Endothelial cell of umbilical vein (primary cell): ENCODE results near the gene CPED1. TPM values are rescaled to one million over a fixed set of nuclear protein-coding genes. Genes with fewer than 3 reads are reported as not detected.
A peak's percentile ranks its signal among the peaks of the same experiment; 100 is the strongest.

ENCODE experiments used
- BruUV-seq: library from RNA; stranded (reverse); fragments of 400-500 nt; replicated peaks from 2 replicates; lab custom pipeline; 2021; lab: Mats Ljungman, UMichigan
- CTCF ChIA-PET: fragments of 300-600, 350-600 bp; sonication (Branson Sonifier 250); formaldehyde crosslinking; loops from one replicate; lab custom pipeline; 2021; ENCODE audit warnings: antibody characterized with exemption, inconsistent platforms; lab: Charles Lee
- POLR2A ChIA-PET: fragments of 300-600, 350-600 bp; sonication (Branson Sonifier 250); formaldehyde crosslinking; loops from one replicate; lab custom pipeline; 2021; ENCODE audit warnings: antibody characterized with exemption, inconsistent platforms; lab: Charles Lee
- DNase-seq: peaks from one replicate; pipeline ENCODE4 v3.0.0-alpha.2; 2011; ENCODE audit warnings: low read depth, low spot score
- FAIRE-seq: peaks from 2 replicates; lab custom pipeline; 2011; peaks lifted over from hg19 to GRCh38; lab: Jason Lieb, UNC
- H2AFZ ChIP-seq: 2 replicates; pipeline ENCODE4 v1.6.0; 2012; ENCODE audit warnings: low read depth, low read length, control low read depth, inconsistent platforms
- H3K27ac ChIP-seq: 2 replicates; pipeline ENCODE4 v1.5.1; 2011; ENCODE audit warnings: low read depth, mild to moderate bottlenecking, control low read depth, low read length, moderate library complexity; ENCODE audit not compliant: insufficient read depth
- H3K27me3 ChIP-seq, 2 experiments: 2 replicates each; pipeline versions ENCODE4 v1.6.0 to v1.6.1; 2011; ENCODE audit warnings: low read length in 2 of 2, mixed read lengths in 1 of 2; ENCODE audit not compliant: control insufficient read depth in 2 of 2, insufficient read depth in 2 of 2
- H3K36me3 ChIP-seq, 2 experiments: 2 replicates in 1 of 2; 3 replicates in 1 of 2; pipeline ENCODE4 v1.5.1; 2011; ENCODE audit warnings: low read length in 2 of 2, mild to moderate bottlenecking in 1 of 2, moderate library complexity in 1 of 2; ENCODE audit not compliant: control insufficient read depth in 2 of 2, insufficient read depth in 2 of 2; ENCODE audit errors: extremely low read depth in 1 of 2
- H3K4me1 ChIP-seq: 3 replicates; pipeline ENCODE4 v1.5.1; 2011; ENCODE audit warnings: mild to moderate bottlenecking, low read length; ENCODE audit not compliant: control insufficient read depth, insufficient read depth; ENCODE audit errors: extremely low read depth
- H3K4me2 ChIP-seq: 2 replicates; pipeline ENCODE4 v1.6.1; 2011; ENCODE audit warnings: low read length, control low read depth, mixed read lengths; ENCODE audit not compliant: insufficient read depth
- H3K4me3 ChIP-seq, 3 experiments: fragments of 200-600 bp in 1 of 3; sonication (generic), shearing (Covaris generic) in 1 of 3; replicated peaks in 1 of 3; 2 replicates each; pipeline ENCODE4 v1.5.1; 2011 to 2016; ENCODE audit warnings: control low read depth in 3 of 3, low read length in 3 of 3, mild to moderate bottlenecking in 2 of 3, inconsistent platforms in 1 of 3, low read depth in 1 of 3, moderate library complexity in 1 of 3; ENCODE audit not compliant: insufficient read depth in 1 of 3
- H3K79me2 ChIP-seq: 2 replicates; pipeline ENCODE4 v1.6.0; 2012; ENCODE audit warnings: low read length, inconsistent platforms; ENCODE audit not compliant: control insufficient read depth, insufficient read depth
- H3K9ac ChIP-seq: replicated peaks from 2 replicates; pipeline ENCODE3; 2011; ENCODE audit warnings: low read length, control low read depth; ENCODE audit not compliant: insufficient read depth; ENCODE audit errors: extremely low read depth
- H3K9me1 ChIP-seq: replicated peaks from 3 replicates; pipeline ENCODE4 v1.6.0; 2011; ENCODE audit warnings: mild to moderate bottlenecking, low read length; ENCODE audit not compliant: control insufficient read depth, insufficient read depth; ENCODE audit errors: extremely low read depth
- H3K9me3 ChIP-seq: replicated peaks from 2 replicates; pipeline ENCODE4 v1.5.1; 2012; ENCODE audit warnings: low read length, inconsistent platforms; ENCODE audit not compliant: control insufficient read depth, insufficient read depth
- H4K20me1 ChIP-seq: replicated peaks from 2 replicates; pipeline ENCODE3; 2011; ENCODE audit warnings: mild to moderate bottlenecking, low read length; ENCODE audit not compliant: control insufficient read depth, insufficient read depth; ENCODE audit errors: extremely low read depth
- EZH2 ChIP-seq: IDR thresholded peaks from 2 replicates; pipeline ENCODE4 v1.6.1; 2012; ENCODE audit warnings: borderline replicate concordance, low read depth, mild to moderate bottlenecking, moderate library complexity, low read length, inconsistent platforms; ENCODE audit not compliant: severe bottlenecking
- FOS ChIP-seq: IDR thresholded peaks from 2 replicates; pipeline ENCODE4 v1.6.1; 2011; ENCODE audit warnings: mild to moderate bottlenecking, low read length, moderate library complexity, borderline replicate concordance; ENCODE audit not compliant: insufficient read depth
- GATA2 ChIP-seq: IDR thresholded peaks from 2 replicates; pipeline ENCODE4 v1.7.0; 2011; ENCODE audit warnings: low read depth, mild to moderate bottlenecking, moderate library complexity, mixed read lengths, low read length; ENCODE audit not compliant: insufficient read length, insufficient read depth
- JUN ChIP-seq: IDR thresholded peaks from 2 replicates; pipeline ENCODE4 v1.6.1; 2011; ENCODE audit warnings: borderline replicate concordance, low read depth; ENCODE audit not compliant: insufficient read length, insufficient read depth
- MAX ChIP-seq: IDR thresholded peaks from 2 replicates; pipeline ENCODE4 v1.6.1; 2011; ENCODE audit not compliant: insufficient read depth, insufficient read length
- MYC ChIP-seq: IDR thresholded peaks from one replicate; pipeline ENCODE4 v1.6.1; 2011; ENCODE audit warnings: mild to moderate bottlenecking, low read depth, low read length
- POLR2A ChIP-seq: IDR thresholded peaks from 2 replicates; pipeline ENCODE4 v1.6.1; 2012; ENCODE audit warnings: low read depth, mild to moderate bottlenecking, control low read depth, low read length
- POLR2AphosphoS5 ChIP-seq: IDR thresholded peaks from 2 replicates; pipeline ENCODE4 v1.6.1; 2012; ENCODE audit warnings: low read depth, mild to moderate bottlenecking, control low read depth, low read length, moderate library complexity; ENCODE audit not compliant: insufficient read depth
- dilution Hi-C: fragments of 300-500 bp; cut with MboI; formaldehyde crosslinking; loops from one replicate; pipeline ENCODE4 v1.15.0; 2019; ENCODE audit warnings: low sequenced_read_pairs; ENCODE audit not compliant: extremely low pct_ligation_motif_present
- intact Hi-C: fragments of 100-400 bp; cut with micrococcal nuclease; formaldehyde crosslinking; loops from one replicate; pipeline ENCODE4 v1.10.0; 2022
- polyA plus RNA-seq, 4 experiments: library from polyadenylated mRNA; depleted of rRNA in 3 of 4; stranded (reverse) in 3 of 4; unstranded in 1 of 4; fragments of >200 nt; gene quantifications; 2 replicates each; pipeline versions ENCODE4 v1.2.1 to v1.2.3, GENCODE V29; 2011 to 2012; ENCODE audit warnings: missing spikeins in 1 of 4
- total RNA-seq: library from RNA; stranded (reverse); gene quantifications from 2 replicates; pipeline ENCODE4 v1.2.3, GENCODE V29; 2021
- TF ChIP-seq, protein P1 (sequence below), 2 donors: IDR thresholded peaks; 1 replicate in 1 of 2; 2 replicates in 1 of 2; pipeline ENCODE4 v1.5.1; 2011; ENCODE audit warnings: low read length in 2 of 2, mild to moderate bottlenecking in 2 of 2, moderate library complexity in 2 of 2, control low read depth in 1 of 2, inconsistent platforms in 1 of 2, low read depth in 1 of 2; ENCODE audit not compliant: insufficient read depth in 1 of 2; ENCODE audit errors: extremely low read depth in 1 of 2

Gene CPED1
- total and polyA plus RNA-seq, 2 donors (not counting 3 experiments of a cell fraction or from before 2014, with no cell fraction given): 0.22 to 3.0 TPM

DNA sequence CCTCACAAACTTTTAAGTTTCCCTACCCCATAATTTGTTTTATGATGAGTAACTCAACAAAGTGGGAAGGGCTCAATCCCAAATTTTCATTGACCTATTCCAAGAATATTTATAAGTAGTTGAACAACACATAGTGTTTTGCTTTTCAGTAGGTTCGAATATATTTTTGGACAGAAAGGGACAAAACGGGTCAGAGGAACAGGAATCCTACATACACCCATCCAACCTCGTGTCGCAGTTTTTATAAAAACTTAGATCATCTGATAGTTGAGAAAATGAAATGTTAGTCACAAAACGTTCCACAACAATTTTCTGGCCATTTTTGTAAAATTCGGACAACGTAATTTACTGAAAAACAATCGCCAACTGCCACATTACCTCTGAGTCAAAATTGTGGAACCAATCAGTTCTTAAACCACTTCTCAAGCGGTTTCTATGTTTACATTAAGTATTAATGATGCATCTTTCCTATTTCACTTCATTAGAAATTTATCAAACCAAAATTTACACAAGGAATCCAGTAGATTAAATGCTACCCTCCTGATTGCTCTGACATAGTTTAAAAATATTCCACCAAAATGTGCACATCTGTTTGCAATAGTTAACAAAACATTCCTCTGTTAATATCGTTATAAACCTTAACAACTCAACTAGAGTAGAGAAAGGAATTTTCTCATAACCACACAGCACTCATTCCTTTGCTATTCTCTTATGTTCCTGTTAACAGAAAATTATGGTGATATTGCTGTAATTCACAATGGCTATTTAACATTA is 346.6 kb downstream of the CPED1 start:
- H2AFZ ChIP-seq: no peak overlapping the region
- intact Hi-C loops (no loop called here), dilution Hi-C loops (no loop called here)
- no peaks in the 10 kb centered on the region for H3K79me2 ChIP-seq
- H3K9me1 ChIP-seq: no peaks in the 10 kb centered on the region
- H3K27me3 ChIP-seq: peaks cover 27 to 49% of the 10 kb centered on the region in 2 experiments
- no peak overlapping the region for H3K4me3 ChIP-seq
- CTCF ChIA-PET: no interaction called here
- TF ChIP-seq MAX (no peak), EZH2 (no peak), FOS (no peak), GATA2 (no peak), MYC (no peak), POLR2AphosphoS5 (no peak), POLR2A (no peak), JUN (no peak)
- TF ChIP-seq, protein P1, sequence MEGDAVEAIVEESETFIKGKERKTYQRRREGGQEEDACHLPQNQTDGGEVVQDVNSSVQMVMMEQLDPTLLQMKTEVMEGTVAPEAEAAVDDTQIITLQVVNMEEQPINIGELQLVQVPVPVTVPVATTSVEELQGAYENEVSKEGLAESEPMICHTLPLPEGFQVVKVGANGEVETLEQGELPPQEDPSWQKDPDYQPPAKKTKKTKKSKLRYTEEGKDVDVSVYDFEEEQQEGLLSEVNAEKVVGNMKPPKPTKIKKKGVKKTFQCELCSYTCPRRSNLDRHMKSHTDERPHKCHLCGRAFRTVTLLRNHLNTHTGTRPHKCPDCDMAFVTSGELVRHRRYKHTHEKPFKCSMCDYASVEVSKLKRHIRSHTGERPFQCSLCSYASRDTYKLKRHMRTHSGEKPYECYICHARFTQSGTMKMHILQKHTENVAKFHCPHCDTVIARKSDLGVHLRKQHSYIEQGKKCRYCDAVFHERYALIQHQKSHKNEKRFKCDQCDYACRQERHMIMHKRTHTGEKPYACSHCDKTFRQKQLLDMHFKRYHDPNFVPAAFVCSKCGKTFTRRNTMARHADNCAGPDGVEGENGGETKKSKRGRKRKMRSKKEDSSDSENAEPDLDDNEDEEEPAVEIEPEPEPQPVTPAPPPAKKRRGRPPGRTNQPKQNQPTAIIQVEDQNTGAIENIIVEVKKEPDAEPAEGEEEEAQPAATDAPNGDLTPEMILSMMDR (IDR thresholded peaks at IDR 0.05; ENCODE audit: extremely low read depth in 1 of 2, insufficient read depth in 1 of 2, low read depth in 1 of 2, low read length in 2 of 2): no peak
- FAIRE-seq: peak; percentile 44
- no peak overlapping the region for H3K4me2 ChIP-seq
- POLR2A ChIA-PET: no interaction called here
- BruUV-seq: no TSS peak
- peaks cover 4% of the 10 kb centered on the region for H3K4me1 ChIP-seq
- H4K20me1 ChIP-seq: no peaks in the 10 kb centered on the region
- no peak overlapping the region for H3K9ac ChIP-seq
- H3K9me3 ChIP-seq: no peaks in the 10 kb centered on the region
- H3K27ac ChIP-seq: no peak overlapping the region
- no peak for DNase-seq
- H3K36me3 ChIP-seq: no peaks in the 10 kb centered on the region
